ENCODE results near the gene OTOA.
"Not testable (repeated sequence)": the region's sequence is repeated elsewhere in the genome, so short reads cannot be mapped to it uniquely, and the experiment has no call there.

Gene OTOA

GRCh38 chr16:21719283-21719682 is 55.5 kb downstream of the OTOA start:
- Mint-ChIP-seq H3K9me3 (no peaks in the 10 kb centered on the region), H3K4me3 (no peak overlapping the region), H3K27ac (ENCODE audit: low read depth) (no peak overlapping the region), H3K27me3 (no peaks in the 10 kb centered on the region), H3K36me3 (ENCODE audit: insufficient read depth) (no peaks in the 10 kb centered on the region), H3K4me1 (no peaks in the 10 kb centered on the region)
- no peak for ATAC-seq (replicated peaks; ENCODE audit: extremely low read depth, poor library complexity, severe bottlenecking)
- no peak for DNase-seq (ENCODE audit: low spot score in 2 of 2)

GRCh38 chr16:21720533-21720932 is 56.8 kb downstream of the OTOA start:
- Mint-ChIP-seq H3K9me3 (no peaks in the 10 kb centered on the region), H3K4me1 (no peaks in the 10 kb centered on the region), H3K4me3 (no peak overlapping the region), H3K27me3 (no peaks in the 10 kb centered on the region), H3K36me3 (ENCODE audit: insufficient read depth) (no peaks in the 10 kb centered on the region), H3K27ac (ENCODE audit: low read depth) (no peak overlapping the region)
- ATAC-seq (replicated peaks; ENCODE audit: extremely low read depth, poor library complexity, severe bottlenecking) (no peak), DNase-seq (ENCODE audit: low spot score in 2 of 2) (no peak)

- Mint-ChIP-seq H3K4me3 (no peak overlapping the region), H3K36me3 (ENCODE audit: insufficient read depth) (no peaks in the 10 kb centered on the region), H3K9me3 (no peaks in the 10 kb centered on the region), H3K4me1 (no peaks in the 10 kb centered on the region), H3K27ac (ENCODE audit: low read depth) (no peak overlapping the region), H3K27me3 (no peaks in the 10 kb centered on the region)
- DNase-seq (ENCODE audit: low spot score in 2 of 2) (no peak), ATAC-seq (replicated peaks; ENCODE audit: extremely low read depth, poor library complexity, severe bottlenecking) (no peak)
Measured at GRCh38 chr16:21722771-21723455, 59.1 kb downstream of the OTOA start.

- no peak for DNase-seq (ENCODE audit: low spot score in 2 of 2)
- H3K36me3 Mint-ChIP-seq (ENCODE audit: insufficient read depth), result no peaks in the 10 kb centered on the region
- no peaks in the 10 kb centered on the region for H3K4me1 Mint-ChIP-seq
- no peaks in the 10 kb centered on the region for H3K27me3 Mint-ChIP-seq
- ATAC-seq (replicated peaks; ENCODE audit: extremely low read depth, poor library complexity, severe bottlenecking), result no peak
- no peaks in the 10 kb centered on the region for H3K9me3 Mint-ChIP-seq
- H3K4me3 Mint-ChIP-seq, result no peak overlapping the region
- no peak overlapping the region for H3K27ac Mint-ChIP-seq (ENCODE audit: low read depth)
Measured at GRCh38 chr16:21723532-21723931, 59.8 kb downstream of the OTOA start.

GRCh38 chr16:21727344-21727743 is 63.6 kb downstream of the OTOA start:
- DNase-seq (ENCODE audit: low spot score in 2 of 2) (no peak), ATAC-seq (replicated peaks; ENCODE audit: extremely low read depth, poor library complexity, severe bottlenecking) (no peak)
- Mint-ChIP-seq H3K27ac (ENCODE audit: low read depth) (no peak overlapping the region), H3K4me3 (no peak overlapping the region), H3K9me3 (no peaks in the 10 kb centered on the region), H3K27me3 (no peaks in the 10 kb centered on the region), H3K4me1 (no peaks in the 10 kb centered on the region), H3K36me3 (ENCODE audit: insufficient read depth) (no peaks in the 10 kb centered on the region)

DNA sequence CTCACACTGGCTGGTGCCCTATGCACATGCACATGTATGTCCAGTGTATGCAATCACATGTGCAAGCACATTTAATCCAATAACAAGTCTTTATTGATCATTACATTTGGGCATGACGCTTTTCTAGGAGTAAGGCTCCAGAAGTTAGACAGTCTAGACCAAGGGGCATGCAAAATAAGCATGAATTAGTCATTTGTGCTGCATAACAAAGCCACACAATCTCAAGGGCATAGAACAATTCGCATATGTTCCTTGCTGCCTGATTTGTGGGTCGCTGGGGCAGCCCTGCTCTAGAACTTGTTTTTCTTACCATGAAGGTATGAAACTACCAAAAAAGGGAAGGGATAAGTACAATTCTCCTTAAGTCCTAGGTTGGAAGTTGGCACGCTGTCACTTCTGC is 67.5 kb downstream of the OTOA start:
- H3K36me3 Mint-ChIP-seq (ENCODE audit: insufficient read depth); H3K27me3 Mint-ChIP-seq; H3K4me1 Mint-ChIP-seq; H3K4me3 Mint-ChIP-seq; ATAC-seq (replicated peaks; ENCODE audit: extremely low read depth, poor library complexity, severe bottlenecking); H3K27ac Mint-ChIP-seq (ENCODE audit: low read depth); H3K9me3 Mint-ChIP-seq; DNase-seq (ENCODE audit: low spot score in 2 of 2): not testable (repeated sequence)

DNA sequence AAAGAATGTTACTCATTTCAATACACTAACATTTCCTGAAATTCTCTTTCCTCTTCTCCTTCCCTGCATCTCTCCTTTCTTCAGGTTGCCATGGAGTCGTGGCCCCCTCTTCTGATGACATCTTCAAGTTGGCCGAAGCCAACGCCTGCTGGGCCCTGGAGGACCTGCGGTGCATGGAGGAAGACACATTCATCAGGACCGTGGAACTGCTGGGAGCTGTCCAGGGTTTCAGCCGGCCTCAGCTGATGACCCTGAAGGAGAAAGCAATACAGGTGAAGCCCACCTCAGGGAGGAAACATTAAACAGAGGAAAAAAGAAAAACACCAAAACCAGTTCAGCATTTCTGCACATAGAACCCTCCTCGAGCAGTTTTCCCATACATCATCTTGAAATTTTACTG is 76.9 kb downstream of the OTOA start:
- not testable (repeated sequence) for H3K27ac Mint-ChIP-seq (ENCODE audit: low read depth); H3K36me3 Mint-ChIP-seq (ENCODE audit: insufficient read depth); DNase-seq (ENCODE audit: low spot score in 2 of 2); ATAC-seq (replicated peaks; ENCODE audit: extremely low read depth, poor library complexity, severe bottlenecking); H3K4me3 Mint-ChIP-seq; H3K27me3 Mint-ChIP-seq; H3K4me1 Mint-ChIP-seq; H3K9me3 Mint-ChIP-seq

- not testable (repeated sequence) for DNase-seq (ENCODE audit: low spot score in 2 of 2); H3K4me1 Mint-ChIP-seq; H3K36me3 Mint-ChIP-seq (ENCODE audit: insufficient read depth); H3K27me3 Mint-ChIP-seq; ATAC-seq (replicated peaks; ENCODE audit: extremely low read depth, poor library complexity, severe bottlenecking); H3K9me3 Mint-ChIP-seq; H3K27ac Mint-ChIP-seq (ENCODE audit: low read depth); H3K4me3 Mint-ChIP-seq
Measured at GRCh38 chr16:21756192-21757079, 92.7 kb downstream of the OTOA start.

GRCh38 chr16:21757080-21757671 is 93.4 kb downstream of the OTOA start:
- H3K4me3 Mint-ChIP-seq; H3K9me3 Mint-ChIP-seq; H3K27me3 Mint-ChIP-seq; H3K4me1 Mint-ChIP-seq; DNase-seq (ENCODE audit: low spot score in 2 of 2); H3K36me3 Mint-ChIP-seq (ENCODE audit: insufficient read depth); H3K27ac Mint-ChIP-seq (ENCODE audit: low read depth): not testable (repeated sequence)
- ATAC-seq (replicated peaks; ENCODE audit: extremely low read depth, poor library complexity, severe bottlenecking), result peak; percentile 92

DNA sequence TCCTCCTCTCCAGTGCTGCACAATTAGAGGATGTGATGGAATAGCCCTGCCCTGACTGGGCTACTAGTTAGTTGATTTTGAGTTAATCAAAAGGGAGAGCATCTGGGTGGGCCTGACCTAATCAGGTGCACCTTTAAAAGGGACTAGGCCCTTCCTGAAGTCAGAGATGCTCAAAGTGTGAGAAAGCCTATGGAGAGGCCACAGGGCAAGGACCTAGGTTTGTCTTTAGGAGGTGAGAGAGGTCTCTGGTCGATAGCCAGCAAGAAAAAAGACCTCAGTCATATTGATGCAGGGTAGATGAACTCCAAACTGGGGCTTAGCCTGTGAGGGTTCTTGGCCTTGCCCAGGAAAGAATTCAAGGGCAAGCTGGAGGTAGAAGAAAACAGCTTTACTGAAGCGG is 104.5 kb downstream of the OTOA start:
- peaks cover 12% of the 10 kb centered on the region for H3K27me3 Mint-ChIP-seq
- H3K27ac Mint-ChIP-seq (ENCODE audit: low read depth); ATAC-seq (replicated peaks; ENCODE audit: extremely low read depth, poor library complexity, severe bottlenecking); H3K4me3 Mint-ChIP-seq; H3K4me1 Mint-ChIP-seq; DNase-seq (ENCODE audit: low spot score in 2 of 2); H3K36me3 Mint-ChIP-seq (ENCODE audit: insufficient read depth); H3K9me3 Mint-ChIP-seq: not testable (repeated sequence)

GRCh38 chr16:21768810-21769209 is 105.0 kb downstream of the OTOA start:
- H3K4me3 Mint-ChIP-seq; H3K27ac Mint-ChIP-seq (ENCODE audit: low read depth); DNase-seq (ENCODE audit: low spot score in 2 of 2); ATAC-seq (replicated peaks; ENCODE audit: extremely low read depth, poor library complexity, severe bottlenecking); H3K27me3 Mint-ChIP-seq; H3K9me3 Mint-ChIP-seq; H3K4me1 Mint-ChIP-seq; H3K36me3 Mint-ChIP-seq (ENCODE audit: insufficient read depth): not testable (repeated sequence)

DNA sequence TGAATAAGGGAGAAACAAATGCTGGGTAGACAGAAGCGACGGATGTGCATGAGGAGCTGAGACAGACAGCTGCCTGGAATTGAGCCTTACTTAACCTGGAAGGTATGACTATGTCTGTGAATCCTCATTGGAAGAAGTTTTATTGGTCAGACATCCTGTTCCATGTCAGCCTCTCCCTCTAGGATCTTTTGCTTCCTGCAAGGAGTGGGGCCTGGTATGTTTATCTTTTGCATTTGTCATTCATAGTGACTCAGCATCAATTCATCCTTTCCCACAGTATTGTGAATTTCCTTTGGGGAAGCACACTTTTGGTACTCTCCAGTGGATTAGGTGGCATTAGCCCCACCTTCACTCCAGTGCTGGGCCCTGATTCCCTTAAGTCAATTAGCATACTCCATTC is 105.5 kb downstream of the OTOA start:
- H3K27ac Mint-ChIP-seq (ENCODE audit: low read depth); H3K27me3 Mint-ChIP-seq; H3K9me3 Mint-ChIP-seq; ATAC-seq (replicated peaks; ENCODE audit: extremely low read depth, poor library complexity, severe bottlenecking); DNase-seq (ENCODE audit: low spot score in 2 of 2); H3K4me3 Mint-ChIP-seq; H3K4me1 Mint-ChIP-seq; H3K36me3 Mint-ChIP-seq (ENCODE audit: insufficient read depth): not testable (repeated sequence)

DNA sequence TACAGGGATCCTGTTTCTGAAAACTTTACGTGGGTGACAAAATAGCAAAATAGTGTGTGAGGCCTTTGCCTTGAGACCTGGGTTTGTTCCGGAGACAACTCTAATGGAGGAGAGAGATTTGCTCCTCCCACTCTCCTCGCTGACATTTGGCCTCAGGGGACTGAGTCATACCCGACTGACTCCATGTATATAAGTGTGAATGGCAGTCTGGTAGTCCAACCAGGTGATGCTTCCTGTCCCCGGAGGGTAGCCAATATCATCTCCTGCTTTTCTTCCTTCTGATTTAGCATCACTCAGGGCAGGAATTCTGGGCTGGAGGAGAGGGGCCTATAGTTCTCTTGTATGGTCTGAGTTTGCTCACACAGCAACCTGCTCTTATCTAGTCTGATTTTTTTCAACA is 106.8 kb downstream of the OTOA start:
- not testable (repeated sequence) for H3K27me3 Mint-ChIP-seq; DNase-seq (ENCODE audit: low spot score in 2 of 2); H3K9me3 Mint-ChIP-seq; H3K4me3 Mint-ChIP-seq; H3K36me3 Mint-ChIP-seq (ENCODE audit: insufficient read depth); H3K27ac Mint-ChIP-seq (ENCODE audit: low read depth); H3K4me1 Mint-ChIP-seq
- peak; percentile 24 for ATAC-seq (replicated peaks; ENCODE audit: extremely low read depth, poor library complexity, severe bottlenecking)

Measured in central memory CD8-positive, alpha-beta T cell (primary cell).